GM19467 (cell line): ENCODE measurements around the gene PNCK.
"Not testable (repeated sequence)": the region's sequence is repeated elsewhere in the genome, so short reads cannot be mapped to it uniquely, and the experiment has no call there.

Experiments used
- ATAC-seq: cut with Tn5 transposase; IDR thresholded peaks from one replicate; pipeline ENCODE4 v1.9.1; 2021; ENCODE audit warnings: mild to moderate bottlenecking, moderate library complexity; ENCODE audit not compliant: unreplicated experiment

PNCK gene

DNA sequence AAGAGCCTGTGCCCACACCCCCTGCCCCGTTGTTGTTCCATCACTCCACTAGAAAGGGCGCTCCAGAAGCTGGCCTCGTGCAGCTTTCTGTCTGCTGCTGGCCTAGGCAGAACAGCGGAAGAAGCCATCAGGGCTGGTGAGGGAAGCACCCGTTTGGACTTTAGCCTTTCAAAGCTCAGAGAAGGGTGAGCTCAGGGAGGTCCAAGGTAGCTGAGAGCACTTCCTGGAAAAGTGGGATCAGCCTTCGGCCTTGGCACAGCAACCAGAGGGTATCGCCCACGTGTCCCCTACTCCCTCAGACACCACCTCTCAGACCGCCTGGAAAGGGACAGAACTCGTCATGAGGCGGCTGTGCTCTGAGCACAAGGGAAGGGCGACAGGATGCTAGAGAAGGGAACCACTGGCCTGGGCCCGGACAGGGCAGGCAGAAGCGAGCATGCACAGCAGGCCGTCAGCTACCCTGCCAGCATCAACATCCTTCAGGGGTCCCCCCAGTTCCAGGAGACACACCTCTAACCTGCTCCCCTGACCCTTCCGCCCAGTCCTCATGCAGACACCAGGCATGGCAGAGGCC, 25.7 kb upstream of the PNCK start:
- ATAC-seq: not testable (repeated sequence)

DNA sequence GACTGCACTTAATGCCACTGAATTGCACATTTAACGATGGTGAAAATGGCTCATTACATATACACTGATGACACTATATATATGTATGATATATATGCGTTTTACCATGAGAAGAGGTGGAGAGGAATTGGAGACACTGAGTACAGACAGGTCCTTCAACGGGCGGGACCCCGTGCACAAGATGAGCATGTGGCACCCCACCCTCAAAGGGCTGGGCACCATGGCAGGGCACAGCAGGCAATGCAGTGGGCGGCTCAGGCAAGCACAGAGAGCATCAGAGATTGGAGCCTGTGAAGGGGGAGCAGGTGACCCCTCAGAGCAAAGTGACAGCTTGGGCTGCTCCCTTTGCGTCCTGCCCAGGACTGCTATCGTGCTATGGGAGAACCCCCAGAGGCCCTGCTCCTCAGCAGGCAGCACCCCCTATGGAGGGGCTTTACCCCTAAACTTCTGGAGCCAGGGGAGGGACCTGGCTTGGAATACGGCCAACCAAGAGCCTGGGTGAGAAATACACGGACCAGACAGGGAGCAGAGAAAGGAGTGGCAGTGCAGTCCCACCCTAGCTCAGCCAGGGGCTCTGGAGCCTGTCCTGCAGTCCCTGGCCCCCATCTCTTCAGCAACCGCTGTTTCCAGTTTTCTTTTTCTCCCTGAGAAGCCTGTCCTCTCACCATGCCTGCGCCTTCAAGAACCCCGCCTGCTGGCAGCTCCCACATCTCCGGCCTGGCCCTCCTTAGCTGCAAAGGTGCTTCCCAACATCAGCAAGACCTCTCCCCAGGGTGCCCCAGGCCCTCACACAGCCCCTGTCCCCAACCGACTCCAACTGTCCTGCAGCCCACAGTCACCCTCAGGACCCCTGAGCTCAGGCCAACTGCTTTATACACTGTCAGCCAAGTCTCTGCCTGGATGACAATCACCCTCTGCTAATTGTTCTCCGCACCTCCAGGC, 24.6 kb upstream of the PNCK start:
- ATAC-seq: no peak

DNA sequence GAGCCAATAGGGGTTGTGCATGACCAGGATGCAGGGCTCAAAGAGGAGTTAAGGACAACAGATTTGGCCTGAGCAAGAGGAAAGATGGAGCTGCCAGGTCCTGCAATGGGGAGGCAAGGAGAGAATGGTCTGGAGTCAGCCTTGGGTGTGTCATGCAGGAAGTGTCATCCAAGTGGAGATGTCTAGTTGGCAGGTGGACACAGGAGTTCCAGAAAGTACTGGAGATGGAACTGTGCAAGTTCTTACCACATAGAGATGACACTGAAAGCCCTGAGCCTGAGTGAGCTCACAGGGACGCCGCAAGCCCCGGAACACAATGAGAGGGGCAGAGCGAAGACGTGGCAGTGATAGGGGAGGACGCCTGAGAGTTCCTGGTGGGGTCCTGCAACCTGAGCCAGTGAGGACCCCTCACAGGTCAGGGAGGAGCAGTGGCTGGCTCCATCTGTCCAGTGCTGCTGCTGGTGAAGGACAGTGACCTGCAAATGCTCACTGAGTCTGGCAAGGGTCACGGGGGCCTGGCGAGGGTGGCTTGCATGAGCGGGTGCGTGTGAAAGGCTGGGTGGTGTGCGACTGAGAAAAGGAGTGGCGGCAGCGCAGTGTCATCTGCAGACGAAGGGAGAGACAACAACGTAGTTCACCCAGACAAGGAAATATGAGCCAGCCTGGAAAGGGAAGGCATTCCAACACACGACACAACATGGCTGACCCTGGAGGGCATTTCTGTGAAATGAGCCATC, 23.5 kb upstream of the PNCK start:
- ATAC-seq: not testable (repeated sequence)

DNA sequence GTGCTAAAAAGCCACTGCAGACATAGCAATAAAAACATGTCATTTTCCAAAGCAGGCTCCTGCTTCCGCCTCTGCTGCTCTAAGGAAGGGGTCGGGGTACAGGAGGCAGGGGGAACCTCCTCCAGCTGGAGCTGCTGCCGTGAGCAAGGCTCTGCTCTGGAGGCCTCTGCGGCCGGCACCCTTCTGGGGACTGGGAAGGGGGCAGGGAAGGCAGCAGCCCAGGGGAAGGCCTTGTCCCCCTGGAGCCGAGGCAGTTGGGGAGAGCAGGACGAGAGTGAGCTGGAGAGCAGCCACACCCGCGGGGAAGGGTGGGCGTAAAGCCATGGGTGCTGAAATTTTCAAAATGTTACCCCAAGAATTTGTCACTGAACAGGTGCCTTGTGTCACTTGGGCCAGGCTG, 22.9 kb upstream of the PNCK start:
- not testable (repeated sequence) for ATAC-seq

DNA sequence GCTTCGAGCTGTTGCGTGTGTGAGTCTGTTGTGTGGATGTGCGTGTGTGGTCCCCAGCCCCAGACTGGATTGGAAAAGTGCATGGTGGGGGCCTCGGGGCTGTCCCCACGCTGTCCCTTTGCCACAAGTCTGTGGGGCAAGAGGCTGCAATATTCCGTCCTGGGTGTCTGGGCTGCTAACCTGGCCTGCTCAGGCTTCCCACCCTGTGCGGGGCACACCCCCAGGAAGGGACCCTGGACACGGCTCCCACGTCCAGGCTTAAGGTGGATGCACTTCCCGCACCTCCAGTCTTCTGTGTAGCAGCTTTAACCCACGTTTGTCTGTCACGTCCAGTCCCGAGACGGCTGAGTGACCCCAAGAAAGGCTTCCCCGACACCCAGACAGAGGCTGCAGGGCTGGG, 22.5 kb upstream of the PNCK start:
- no peak for ATAC-seq

DNA sequence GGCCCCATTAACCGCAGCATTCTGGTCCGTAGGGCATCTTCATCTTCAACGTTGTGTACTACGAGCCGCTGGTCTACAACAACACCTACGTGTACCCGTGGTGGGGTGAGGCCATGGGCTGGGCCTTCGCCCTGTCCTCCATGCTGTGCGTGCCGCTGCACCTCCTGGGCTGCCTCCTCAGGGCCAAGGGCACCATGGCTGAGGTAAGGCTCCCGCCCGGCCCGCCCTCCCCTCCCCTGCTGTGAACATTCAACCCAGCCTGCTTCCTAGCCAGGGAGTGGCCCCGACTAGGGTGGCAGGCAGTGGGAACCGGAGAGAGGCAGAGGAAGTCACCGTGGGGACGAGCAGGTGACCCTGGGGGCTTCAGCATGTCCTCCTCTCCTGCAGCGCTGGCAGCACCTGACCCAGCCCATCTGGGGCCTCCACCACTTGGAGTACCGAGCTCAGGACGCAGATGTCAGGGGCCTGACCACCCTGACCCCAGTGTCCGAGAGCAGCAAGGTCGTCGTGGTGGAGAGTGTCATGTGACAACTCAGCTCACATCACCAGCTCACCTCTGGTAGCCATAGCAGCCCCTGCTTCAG, 21.2 kb upstream of the PNCK start:
- ATAC-seq: no peak

DNA sequence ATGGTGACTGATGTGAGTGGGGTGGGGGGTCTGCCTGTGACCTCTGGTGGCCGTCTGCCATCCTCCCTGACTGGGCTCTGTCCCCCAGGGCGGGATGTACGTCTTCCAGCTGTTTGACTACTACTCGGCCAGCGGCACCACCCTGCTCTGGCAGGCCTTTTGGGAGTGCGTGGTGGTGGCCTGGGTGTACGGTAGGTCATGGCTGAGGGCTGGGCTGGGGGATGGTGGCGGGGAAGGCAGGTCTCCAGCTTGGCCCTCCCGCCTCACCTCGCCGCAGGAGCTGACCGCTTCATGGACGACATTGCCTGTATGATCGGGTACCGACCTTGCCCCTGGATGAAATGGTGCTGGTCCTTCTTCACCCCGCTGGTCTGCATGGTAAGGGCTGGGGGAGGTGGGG, 20.6 kb upstream of the PNCK start:
- ATAC-seq: not testable (repeated sequence)

DNA sequence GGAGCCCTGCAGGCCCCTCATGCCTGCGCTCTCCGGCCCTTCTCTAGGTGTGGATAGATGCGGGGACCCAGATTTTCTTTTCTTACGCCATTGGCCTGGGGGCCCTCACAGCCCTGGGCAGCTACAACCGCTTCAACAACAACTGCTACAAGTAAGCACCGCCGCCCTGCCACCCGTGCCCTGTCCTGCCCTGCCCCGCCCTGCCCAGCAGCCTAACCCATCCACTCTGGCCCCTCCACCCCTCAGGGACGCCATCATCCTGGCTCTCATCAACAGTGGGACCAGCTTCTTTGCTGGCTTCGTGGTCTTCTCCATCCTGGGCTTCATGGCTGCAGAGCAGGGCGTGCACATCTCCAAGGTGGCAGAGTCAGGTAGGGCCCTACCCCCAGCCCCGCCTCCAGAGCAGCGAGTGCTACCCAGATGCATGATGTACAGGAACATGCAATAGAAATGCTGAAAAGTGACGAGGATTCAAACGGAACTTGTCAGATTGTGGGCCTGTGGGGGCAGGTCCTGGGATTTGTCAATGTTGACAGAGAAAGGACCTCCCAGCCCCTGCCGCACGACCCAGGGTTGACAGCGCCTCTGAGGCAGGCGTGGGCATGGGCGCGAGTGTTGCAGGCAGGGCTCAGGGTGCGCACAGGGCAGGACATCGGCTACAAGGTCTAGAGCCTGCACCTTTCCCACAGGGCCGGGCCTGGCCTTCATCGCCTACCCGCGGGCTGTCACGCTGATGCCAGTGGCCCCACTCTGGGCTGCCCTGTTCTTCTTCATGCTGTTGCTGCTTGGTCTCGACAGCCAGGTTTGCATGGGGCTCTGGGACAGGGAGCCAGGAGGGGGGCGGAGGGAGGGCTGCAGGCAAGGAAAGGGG, 19.8 kb upstream of the PNCK start:
- ATAC-seq: no peak

DNA sequence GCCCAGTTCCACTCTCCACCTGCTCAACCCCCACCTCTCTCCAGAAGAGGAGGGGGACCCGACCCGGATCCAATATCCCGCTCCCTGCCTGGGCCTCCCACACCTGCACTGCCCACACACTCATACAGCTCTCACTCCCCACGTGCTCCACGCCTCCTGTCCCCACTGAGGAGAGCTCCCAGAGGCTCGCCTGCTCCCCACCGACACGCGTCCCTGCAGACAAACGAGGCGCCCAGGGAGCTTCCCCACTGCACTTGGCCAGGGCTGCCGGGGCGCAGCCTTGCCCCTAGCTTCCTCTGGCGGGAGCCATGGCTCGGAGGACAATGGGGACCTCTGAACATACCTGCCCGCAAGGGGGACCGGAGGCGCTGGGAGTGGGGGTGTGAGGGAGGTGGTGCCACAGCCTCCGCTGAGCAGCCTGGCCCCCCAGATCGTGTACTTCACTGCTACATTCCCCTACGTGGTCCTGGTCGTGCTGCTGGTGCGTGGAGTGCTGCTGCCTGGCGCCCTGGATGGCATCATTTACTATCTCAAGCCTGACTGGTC, 19.1 kb upstream of the PNCK start:
- no peak for ATAC-seq

DNA sequence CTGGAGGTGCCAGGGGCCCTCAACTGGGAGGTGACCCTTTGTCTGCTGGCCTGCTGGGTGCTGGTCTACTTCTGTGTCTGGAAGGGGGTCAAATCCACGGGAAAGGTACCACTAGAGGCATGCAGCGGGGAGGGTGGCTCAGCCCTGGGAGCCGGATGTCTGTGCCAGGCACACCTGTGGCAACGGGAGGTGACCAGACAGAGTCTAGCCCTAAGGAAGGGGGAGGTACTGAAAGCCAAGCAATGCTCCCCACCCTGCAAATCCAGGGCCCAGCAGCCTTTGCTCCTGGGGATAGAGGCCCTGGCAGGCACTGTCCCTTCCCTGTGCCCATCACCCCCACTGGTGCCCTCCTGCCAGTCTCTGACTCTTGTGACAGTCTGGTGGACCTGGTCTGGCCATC, 18.4 kb upstream of the PNCK start:
- ATAC-seq: no peak

DNA sequence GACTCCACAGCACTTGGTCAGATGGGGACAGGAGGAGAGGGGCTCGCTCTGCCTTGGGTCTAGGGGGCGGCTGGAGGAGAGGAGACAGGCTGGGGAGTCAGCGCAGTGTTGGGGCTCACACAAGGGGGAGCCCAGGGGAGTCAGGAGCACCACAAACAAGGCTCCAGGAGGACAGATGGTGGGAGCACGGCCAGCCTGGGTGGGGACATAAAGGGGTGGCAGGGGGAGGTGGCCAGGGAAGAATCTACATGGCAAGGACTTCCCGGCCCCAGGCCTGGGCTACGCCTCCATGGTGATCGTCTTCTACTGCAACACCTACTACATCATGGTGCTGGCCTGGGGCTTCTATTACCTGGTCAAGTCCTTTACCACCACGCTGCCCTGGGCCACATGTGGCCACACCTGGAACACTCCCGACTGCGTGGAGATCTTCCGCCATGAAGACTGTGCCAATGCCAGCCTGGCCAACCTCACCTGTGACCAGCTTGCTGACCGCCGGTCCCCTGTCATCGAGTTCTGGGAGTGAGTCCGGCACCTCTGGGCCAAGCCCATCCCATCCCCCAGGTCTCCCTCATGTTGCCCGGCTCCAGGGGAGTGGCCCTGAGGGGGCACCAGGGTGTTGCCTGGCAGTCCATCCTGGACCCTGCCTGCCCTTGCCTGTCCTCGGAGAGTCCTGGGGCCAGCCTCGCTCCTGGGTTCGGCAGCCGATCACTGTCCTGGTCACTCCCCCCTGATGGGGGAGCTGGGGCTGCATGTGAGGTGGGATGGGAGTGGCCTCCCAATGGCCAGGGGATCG, 17.6 kb upstream of the PNCK start:
- ATAC-seq: not testable (repeated sequence)

DNA sequence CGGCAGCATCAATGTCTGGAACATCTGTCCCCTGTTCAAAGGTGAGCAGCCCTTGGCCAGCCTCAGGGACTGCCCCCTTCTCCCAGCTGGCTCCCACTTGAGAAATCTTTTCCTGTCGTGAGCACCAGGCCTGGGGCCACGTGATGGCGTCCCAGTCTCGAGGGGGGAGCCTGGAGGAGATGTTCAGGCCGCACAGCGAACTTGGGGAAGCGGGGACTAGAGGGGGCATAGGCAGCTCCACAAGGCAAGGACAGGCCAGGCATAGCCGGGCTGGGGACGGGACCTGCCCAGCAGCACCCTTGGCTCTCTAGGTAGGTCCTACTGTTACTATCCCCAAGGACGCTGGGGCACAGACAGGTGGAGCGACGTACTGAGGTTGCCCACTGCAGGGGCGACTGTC, 16.9 kb upstream of the PNCK start:
- no peak for ATAC-seq

DNA sequence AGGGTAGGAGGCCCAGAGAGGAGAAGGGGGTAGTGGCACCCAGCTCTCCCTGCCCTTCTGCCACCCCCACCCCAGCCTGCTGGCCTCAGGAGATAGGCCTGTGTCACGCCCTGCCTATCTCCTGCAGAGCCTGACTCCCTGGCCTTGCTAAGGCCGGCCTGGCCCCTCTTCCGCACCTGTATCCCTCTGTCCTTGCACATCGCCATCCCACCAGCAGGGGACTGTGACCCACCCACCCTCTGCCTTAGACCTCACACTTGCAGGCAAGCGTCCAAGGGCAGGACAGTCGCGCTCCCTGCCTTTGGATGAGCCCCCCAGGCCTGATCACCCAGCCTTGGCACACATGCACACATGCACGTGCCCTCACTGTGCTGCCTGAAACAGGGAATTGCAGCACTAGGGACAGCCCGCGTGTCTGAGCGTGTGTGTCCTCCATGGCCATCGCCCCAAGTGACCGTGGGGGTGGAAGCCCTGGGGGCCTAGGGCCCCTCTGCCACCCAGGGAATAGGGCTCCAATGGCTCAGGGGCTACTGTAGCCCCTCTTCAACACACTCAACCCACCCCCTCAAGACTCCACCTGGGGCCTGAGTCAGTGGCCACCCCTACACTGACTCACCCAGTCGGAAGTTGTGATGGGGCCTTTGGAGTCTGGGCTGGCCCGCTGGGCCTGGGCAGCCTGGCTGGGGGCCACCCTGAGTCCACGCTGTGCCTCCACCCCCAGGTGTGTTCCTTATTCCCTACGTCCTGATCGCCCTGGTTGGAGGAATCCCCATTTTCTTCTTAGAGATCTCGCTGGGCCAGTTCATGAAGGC, 16.2 kb upstream of the PNCK start:
- no peak for ATAC-seq

DNA sequence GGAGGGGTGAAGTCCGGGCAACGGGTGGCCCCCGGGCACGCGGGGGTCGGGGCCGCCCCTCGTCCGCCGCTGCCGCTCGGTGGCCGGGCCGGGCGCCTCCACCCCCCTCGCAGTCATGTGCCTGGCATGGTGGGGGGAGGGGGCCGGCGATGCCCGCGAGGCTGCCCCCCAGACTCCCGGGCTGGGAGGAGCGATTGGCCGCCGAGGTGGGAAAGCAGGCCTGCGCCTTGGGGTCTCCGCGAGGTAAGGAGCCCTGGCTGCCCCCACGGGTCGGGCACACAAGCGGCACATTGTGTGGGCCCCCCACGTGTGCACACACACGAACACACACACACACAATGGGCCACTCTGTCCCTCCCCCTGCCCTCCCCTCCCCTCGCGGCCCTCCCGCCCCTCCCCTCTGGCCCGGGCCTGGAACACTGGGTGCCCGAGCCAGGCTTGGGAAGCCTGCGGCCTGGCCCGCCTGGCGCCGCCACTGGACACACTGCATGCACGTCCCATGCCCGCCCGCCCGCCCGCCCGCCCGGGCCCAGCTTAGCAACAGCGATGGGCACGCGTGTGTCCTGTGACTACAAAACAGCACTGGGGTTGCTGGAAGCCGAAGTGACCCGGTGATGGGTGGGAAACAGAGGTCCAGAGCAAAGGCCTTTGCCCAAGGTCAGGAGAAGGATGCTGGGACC, 15.4 kb upstream of the PNCK start:
- ATAC-seq: no peak

DNA sequence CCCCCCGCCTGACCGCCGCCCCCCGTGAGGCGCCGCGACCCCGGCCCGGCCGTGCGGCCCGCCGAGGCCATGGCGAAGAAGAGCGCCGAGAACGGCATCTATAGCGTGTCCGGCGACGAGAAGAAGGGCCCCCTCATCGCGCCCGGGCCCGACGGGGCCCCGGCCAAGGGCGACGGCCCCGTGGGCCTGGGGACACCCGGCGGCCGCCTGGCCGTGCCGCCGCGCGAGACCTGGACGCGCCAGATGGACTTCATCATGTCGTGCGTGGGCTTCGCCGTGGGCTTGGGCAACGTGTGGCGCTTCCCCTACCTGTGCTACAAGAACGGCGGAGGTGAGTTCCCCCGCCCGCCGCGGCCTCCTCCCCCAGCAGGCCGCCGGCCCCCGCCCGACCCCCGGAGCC, 14.9 kb upstream of the PNCK start:
- no peak for ATAC-seq

DNA sequence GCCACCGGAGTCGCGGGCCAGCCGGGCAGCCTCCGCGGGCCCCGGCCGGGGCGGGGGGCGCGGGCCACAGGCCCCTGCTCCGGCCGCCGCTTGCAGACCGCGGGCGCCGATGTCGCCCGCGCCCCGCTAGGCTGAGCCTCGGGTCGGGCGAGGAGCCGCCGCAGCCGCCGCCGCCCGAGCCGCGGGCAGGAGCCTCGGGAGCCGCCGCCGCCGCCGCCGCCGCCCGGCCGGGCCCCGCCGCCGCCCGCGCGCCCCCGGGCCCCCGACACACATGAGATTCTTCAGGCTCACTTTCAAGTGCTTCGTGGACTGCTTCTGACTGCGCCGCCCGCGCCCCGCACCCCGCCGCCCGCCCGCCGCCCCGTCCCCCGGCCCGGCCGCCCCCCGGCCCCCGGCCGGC, 14.5 kb upstream of the PNCK start:
- no peak for ATAC-seq

DNA sequence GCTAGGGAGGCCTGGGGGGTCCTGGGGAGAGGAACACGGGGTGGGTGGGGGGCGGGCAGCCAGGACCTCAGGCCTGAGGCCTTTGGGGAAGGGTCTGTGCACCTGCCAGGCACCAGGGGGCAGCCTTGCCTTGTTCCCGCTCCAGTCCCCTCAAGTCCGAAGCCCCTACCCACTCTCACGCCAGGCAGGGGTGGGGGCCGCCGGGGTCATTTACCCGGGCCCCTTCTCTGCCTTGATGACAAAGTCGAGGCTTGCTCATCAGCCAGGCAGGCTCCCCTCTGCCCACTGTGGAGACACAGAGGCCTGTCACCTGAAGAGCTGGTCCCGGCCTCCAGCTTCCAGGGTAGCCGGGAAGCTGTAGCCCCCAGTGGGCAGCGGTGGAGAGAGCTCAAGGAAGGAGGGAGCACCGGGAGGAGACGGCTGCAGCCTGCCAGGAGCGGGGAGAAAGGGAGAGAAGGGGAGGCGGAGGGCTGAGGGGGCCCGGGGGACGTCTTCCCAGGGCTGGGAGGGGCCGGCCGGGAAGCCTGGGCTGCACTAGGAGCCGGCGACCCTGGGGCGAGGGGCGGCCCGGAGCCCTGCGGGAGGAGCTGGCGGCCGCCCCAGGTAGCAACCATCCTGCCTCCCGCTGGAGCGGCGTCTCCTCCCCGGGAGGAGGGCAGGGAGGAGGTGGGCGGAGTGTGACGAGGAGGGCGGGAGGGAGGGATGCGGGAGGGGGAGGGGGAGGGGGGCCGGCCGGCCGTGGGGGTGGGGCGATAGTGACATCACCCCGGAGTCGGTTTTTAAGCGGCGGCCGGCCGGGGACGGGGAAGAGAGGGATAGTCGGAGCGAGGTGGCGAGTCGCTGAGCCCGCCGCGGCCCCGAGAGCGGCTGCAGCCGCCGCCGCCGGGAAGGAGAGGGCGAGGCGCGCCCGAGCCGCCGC, 13.8 kb upstream of the PNCK start, which contains the start of gene SLC6A8:
SLC6A8 (plus strand) TSS at position 806 of the 919 bp plus-strand sequence. CDS start 649 bp downstream, outside the sequence.
- ATAC-seq: no peak
